ENCODE data around the gene LSS.
"Not testable (repeated sequence)": the region's sequence is repeated elsewhere in the genome, so short reads cannot be mapped to it uniquely, and the experiment has no call there.

Gene LSS

DNA sequence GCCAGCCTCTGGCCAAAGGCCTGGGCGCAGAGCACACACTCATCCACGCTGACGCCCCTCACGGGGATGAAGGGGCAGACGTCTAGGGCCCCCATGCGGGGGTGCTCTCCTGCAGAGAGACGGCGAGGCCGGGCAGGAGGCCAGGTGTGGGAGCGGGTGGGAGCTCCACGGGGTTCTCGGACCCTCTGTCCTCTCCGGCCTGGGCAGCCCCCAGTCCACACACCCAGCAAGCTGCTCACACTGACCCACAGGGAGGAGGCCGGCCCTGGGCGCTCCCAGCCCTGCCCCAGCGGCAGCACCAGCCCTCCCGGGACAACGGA, 75.7 kb downstream of the LSS start:
- no peak for DNase-seq (ENCODE audit: low read depth)

DNA sequence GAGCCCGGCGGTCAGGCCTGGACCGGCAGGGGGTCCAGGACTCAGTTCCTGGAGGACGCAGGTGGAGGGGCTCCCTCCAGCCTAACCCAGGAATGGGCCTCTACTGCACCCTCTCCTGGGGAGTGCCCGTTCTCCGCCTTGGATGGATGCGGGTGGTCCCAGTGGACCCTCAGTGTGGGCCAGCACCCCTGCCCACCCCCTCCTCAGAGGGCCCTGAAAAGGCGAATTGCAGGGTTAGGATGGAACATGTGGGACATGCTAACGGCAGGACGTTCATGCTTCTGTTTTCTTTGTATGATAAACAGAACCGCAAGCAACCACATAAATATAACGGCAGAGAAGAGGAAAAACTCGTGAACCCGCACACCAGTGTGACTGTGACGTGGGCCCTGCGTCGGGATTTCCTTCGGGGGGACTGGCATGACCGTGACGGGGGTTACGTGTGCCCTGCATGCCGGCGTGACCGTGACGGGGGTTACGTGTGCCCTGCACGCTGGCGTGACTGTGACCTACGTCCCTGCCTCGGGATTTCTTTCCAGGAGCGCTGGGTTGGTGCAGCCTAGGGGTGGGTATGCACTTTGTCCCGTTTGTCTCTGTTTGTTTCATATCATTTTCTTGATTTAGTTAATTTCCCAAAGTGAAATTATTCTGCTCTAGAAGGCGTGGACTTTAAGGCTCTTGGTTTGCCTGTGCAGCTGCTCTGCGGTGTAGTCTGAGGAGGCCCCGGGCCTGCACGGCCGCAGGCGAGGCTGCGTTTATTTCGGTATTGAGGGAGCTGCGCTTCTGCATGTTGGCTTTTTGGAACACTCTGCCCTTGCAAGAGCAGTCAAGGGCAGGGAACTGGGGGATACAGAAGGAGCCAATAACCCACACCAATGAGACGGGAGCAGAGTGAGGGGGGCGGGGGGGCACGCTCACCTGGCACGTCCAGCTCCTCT, 76.3 kb downstream of the LSS start:
- no peak for DNase-seq (ENCODE audit: low read depth)

GRCh38 chr21:46151261-46151988, 77.1 kb downstream of the LSS start:
- no peak for DNase-seq (ENCODE audit: low read depth)

GRCh38 chr21:46150491-46151121, 78.0 kb downstream of the LSS start:
- DNase-seq (ENCODE audit: low read depth), result no peak

GRCh38 chr21:46150073-46150472, 78.5 kb downstream of the LSS start:
- DNase-seq (ENCODE audit: low read depth), result no peak

- no peak for DNase-seq (ENCODE audit: low read depth)
Measured at GRCh38 chr21:46149205-46149901, 79.2 kb downstream of the LSS start.

GRCh38 chr21:46148106-46148505, 80.5 kb downstream of the LSS start:
- no peak for DNase-seq (ENCODE audit: low read depth)

DNA sequence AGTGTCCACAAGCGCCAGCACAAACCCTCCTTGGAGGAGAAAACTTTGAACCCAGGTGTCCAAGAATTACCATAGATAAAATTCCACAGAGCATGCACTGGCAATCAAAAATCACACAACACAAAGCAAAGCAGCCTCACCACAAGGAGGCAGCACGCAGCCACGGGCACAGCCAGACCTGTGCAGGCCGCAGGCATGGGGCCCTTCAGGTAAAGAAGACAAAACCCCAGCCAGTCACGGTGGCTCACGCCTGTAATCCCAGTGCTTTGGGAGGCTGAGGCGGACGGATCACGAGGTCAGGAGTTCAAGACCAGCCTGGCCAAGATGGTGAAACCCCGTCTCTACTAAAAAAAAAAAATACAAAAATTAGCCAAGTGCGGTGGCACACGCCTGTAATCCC, 81.1 kb downstream of the LSS start:
- peak; percentile 39 for DNase-seq (ENCODE audit: low read depth)

DNA sequence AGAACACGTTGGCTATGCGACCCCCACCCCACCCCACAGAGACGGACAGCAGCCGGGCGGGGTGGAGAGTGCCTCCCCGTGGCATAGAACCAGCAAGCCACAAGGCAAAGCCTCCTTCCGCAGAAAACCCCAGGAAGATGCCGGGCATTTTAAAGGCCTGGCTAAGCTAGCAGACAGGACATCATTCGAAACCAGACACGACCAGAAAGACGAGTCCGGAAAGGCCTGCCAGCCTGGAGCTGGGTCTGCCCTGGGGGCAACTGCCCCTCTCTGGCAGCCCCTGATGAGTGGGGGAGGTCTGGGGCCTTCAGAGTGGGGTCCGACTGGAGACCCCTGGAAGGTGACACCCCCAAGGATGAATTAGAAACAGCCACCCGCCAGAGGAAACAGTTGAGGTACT, 81.7 kb downstream of the LSS start:
- DNase-seq (ENCODE audit: low read depth), result no peak

DNA sequence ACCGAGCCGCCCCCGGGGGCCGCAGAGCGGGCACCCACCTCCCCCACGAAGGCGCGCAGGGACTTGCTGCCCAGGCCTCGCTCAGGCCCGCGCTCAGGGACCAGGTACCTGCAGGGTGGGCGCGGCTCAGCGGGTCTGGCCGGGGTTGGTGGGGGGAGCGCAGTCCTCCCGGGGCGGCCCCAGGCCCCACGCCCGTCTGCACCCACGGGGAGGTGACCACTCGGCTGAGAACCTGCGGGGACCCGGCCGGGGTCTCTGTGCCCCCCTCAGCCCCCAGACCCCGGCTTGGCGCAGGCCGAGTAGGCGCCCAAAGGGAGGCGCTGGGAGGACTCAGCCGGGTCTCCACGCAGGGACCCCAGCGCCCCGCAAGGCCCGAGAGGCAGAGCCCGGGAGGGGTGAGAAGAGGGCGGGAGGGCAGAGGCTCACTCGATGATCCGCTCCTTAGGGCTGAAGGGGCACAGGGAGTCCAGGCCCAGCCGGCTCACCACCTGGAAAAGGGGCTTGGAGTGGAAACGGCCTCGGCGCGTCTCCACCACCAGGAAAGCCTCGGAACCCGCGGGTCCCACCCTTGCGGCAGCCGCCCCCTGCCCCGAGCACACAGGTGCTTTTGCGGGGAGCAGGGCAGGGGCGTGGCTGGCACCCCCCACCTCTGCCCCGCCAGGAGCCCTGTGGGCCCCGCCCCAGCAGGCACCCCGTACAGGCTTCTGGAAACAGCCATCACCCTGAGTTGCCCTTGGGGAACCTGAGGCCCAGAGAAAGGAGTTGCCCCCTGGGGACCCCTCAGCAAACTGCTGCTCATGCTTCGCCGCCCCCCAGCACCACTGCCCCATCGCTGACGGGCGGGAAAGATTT, 82.5 kb downstream of the LSS start:
- no peak for DNase-seq (ENCODE audit: low read depth)

DNA sequence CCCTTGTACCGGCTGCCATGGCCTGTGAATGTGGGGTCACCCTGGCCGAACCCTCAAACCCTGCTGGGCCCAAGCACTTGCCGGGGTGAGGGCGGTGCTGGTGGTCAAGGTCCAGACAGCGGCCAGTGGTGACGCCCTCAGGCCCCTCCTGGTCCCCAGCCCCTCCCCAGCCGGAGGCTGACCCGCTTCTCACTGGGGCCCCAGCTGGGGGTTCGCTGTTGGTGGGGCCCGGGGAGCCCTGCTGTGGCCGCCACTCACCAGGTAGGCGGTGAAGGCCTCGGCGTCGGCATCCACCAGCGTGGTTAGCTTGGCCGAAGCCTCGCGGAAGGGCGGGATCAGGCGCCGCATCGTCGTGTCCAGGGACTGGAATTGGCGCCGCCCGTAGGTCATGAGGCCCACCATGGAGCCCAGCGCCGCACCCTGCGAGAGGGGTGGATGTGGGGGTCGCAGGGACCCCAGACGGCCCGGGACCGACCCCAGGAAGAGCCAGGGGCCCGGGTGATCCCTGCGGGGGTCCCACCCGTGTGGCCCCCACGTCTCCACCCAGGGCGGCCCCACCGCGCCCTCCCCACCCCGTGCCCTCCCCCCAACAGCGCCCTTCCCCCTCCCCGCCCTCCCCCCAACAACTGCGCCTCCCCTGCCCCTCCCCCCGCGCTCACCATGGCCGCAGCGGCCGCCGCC, 83.3 kb downstream of the LSS start:
- no peak for DNase-seq (ENCODE audit: low read depth)

- DNase-seq (ENCODE audit: low read depth), result no peak
Measured at GRCh38 chr21:46144464-46145070, 84.0 kb downstream of the LSS start.

DNA sequence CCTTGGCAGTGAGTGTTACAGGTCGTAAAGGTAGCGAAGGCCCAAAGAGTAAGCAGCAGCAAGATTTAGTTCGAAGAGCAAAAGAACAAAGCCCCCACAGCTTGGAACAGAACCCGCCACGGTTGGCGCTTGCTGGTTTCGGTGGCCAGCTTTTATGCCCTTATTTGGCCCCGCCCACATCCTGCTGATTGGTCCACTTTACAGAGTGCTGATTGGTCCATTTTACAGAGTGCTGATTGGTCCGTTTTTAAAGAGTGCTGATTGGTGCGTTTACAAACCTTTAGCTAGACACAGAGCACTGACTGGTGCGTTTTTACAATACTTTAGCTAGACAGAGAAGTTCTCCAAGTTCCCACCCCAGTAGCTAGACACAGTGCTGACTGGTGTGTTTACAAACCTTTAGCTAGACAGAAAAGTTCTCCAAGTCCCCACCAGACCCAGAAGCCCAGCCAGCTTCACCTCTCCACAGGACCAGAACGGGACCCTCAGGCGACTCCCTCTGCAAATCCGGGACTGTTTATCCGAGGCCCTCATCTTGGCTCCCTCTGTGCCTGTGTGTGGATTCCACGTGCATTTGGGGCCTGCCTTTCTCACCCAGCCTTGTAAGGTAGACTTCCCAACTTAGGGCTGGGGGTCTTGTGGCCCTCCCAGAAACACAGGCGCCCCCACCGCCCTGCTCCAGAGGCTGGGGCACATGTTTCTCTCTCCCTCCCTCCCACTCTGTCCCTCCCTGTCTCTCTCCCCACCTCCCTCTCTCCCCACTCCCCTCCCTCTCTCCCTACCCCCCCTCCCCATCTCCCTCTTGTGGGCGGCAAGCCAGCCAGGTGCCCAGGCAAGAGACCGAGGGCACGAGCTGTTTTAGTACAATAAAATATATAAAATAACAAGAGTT, 85.7 kb downstream of the LSS start:
- DNase-seq (ENCODE audit: low read depth), result no peak

DNA sequence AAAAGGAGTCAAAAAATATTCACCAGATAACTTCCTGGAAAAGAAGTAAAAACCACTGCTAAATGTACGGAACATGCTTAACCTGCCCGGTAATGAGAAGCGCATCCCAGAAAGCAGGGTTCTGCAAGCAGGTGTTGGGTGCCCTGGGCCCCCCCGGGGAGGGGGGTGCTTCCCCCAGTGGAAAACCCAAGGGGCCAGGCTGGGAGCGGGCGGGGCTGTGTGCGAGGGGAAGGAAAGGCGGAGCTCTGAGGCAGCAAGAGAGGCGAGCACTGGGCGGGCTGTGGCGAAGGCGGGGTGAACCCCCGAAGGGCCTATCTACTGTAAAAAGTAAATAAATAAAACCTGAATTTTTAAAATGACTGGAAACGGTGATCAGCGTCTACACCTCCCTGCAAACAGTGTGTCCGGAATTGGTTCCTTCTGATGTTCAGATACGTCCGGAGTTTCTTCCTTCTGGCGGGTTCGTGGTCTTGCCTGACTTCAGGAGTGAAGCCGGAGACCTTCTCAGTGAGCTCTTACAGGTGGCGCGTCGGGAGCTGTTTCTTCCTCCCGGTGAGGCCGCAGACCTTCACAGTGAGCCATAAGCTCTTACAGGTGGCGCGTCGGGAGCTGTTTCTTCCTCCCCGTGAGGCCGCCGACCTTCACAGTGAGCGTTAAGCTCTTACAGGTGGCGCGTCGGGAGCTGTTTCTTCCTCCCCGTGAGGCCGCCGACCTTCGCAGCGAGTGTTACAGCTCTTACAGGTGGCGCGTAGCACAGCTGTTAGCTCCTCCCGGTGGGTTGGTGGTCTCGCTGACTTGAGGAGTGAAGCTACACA, 86.6 kb downstream of the LSS start:
- no peak for DNase-seq (ENCODE audit: low read depth)

DNA sequence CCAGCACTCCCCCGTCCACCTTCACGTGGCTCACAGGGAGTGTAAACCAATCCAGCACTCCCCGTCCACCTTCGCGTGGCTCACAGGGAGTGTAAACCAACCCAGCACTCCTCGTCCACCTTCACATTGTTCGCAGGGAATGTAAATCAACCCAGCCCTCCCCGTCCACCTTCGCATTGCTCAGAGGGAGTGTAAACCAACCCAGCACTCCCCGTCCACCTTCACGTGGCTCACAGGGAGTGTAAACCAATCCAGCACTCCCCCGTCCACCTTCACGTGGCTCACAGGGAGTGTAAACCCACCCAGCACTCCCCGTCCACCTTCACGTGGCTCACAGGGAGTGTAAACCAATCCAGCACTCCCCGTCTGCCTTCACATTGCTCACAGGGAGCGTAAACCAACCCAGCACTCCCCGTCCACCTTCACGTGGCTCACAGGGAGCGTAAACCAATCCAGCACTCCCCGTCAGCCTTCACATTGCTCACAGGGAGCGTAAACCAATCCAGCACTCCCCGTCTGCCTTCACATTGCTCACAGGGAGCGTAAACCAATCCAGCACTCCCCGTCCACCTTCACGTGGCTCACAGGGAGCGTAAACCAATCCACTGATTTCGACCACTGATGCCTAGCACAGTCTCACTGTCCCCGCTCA, 88.1 kb downstream of the LSS start:
- DNase-seq (ENCODE audit: low read depth), result not testable (repeated sequence)

- no peak for DNase-seq (ENCODE audit: low read depth)
Measured at GRCh38 chr21:46139686-46140085, 88.9 kb downstream of the LSS start.

DNA sequence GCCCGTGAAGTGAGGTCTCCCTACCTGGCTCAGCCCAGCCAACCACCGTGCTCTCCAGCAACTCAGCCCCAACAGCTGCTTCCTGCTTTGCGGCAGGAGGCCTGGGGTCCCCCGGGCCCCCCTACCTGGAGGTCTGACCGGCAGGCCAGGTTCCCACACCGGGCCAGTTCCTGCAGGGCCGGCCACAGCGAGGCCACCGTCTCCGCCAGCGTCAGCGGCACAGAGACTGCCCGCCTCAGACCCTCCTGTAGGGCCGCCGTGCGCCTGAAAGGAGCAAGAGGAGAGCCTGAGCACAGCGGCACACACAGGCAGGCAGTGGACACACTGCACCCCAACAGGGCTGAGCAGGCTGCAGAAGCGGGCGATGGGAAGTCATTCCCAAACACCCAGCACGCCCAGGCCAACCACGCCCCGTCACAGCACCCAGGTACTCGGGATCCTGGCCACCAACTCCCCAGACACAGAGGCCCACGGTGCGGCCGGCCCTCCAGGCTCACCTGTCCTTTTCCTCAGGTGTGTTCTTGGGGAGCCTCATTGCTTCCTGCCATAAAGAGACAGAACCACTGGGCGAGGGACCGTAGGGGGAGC, 90.1 kb downstream of the LSS start:
- DNase-seq (ENCODE audit: low read depth), result no peak
